ENCODE results near the gene RAB2B.

RAB2B gene

DNA sequence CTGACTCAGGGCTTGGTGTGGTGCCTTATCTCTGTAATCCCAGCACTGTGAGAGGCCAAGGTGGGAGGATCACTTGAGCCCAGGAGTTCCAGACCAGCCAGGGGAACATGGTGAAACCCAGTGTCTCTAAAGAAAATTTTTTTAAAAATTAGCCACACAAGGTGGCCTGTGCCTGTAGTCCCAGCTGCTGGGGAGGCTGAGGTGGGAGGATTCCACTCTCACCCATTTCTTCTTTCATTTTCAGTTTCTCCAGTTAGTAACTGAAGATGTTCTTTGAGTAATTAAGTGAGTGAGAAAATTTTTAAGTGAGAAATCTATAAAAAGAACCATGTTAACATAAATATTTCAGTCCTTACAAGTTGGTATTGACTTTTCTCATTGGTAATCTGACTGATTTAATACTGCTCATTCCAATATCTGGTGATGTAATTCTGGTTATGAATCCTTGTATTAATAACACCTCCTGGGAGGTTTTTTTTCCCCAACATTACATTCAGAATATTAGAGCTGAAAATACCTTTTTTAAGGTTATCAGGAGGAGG lies 28.3 kb upstream of the RAB2B start:
- Histone ChIP-seq H3K27me3 (ENCODE audit: insufficient read depth, low read length, poor library complexity) (no peaks in the 10 kb centered on the region), H3K27ac (ENCODE audit: low read length) (no peak overlapping the region), H3K9me3 (ENCODE audit: insufficient read depth, low read length, severe bottlenecking) (no peaks in the 10 kb centered on the region), H3K4me1 (ENCODE audit: insufficient read depth, low read length) (peaks cover 31% of the 10 kb centered on the region), H3K9ac (ENCODE audit: low read depth, low read length) (no peak overlapping the region), H3K4me2 (ENCODE audit: insufficient read depth, low read length) (no peak overlapping the region), H3K4me3 (ENCODE audit: low read depth in 1 of 2, low read length in 2 of 2) (no peak overlapping the region), H3K36me3 (ENCODE audit: insufficient read depth, low read length) (peaks cover 57% of the 10 kb centered on the region), H2AFZ (ENCODE audit: low read depth, low read length) (no peak overlapping the region), H3K79me2 (ENCODE audit: insufficient read depth, low read length) (peaks cover 64% of the 10 kb centered on the region), H4K20me1 (ENCODE audit: insufficient read depth, low read length) (no peaks in the 10 kb centered on the region)
- TF ChIP-seq EZH2 (IDR thresholded peaks at IDR 0.05; ENCODE audit: borderline replicate concordance, low read depth, low read length, severe bottlenecking): no peak
- TF ChIP-seq, protein P1, sequence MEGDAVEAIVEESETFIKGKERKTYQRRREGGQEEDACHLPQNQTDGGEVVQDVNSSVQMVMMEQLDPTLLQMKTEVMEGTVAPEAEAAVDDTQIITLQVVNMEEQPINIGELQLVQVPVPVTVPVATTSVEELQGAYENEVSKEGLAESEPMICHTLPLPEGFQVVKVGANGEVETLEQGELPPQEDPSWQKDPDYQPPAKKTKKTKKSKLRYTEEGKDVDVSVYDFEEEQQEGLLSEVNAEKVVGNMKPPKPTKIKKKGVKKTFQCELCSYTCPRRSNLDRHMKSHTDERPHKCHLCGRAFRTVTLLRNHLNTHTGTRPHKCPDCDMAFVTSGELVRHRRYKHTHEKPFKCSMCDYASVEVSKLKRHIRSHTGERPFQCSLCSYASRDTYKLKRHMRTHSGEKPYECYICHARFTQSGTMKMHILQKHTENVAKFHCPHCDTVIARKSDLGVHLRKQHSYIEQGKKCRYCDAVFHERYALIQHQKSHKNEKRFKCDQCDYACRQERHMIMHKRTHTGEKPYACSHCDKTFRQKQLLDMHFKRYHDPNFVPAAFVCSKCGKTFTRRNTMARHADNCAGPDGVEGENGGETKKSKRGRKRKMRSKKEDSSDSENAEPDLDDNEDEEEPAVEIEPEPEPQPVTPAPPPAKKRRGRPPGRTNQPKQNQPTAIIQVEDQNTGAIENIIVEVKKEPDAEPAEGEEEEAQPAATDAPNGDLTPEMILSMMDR (IDR thresholded peaks at IDR 0.05; ENCODE audit: borderline replicate concordance, extremely low read depth, low read length, poor library complexity, severe bottlenecking): no peak
- ATAC-seq (ENCODE audit: insufficient read depth, low read depth) (peak; percentile 67), DNase-seq (peak; percentile 26)

DNA sequence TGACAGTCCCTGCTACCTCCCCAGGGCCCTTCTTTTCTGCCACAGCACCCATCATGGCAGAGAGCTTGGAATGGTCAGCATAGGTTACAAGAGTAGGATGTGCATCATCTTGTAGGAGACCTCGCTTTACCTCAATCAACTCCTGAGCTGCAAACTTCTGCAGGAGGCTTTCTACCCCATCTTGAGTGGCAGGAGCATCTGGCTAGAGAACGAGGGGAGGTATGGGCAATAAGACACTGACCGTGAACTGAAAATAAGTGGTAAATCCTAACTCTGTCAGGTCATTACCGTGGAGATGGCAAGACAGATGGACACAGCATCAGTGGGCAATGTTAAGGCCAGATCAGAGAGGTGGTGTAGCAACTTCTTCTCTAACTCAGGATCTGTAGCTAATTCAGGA lies 26.6 kb upstream of the RAB2B start:
- Histone ChIP-seq H3K79me2 (ENCODE audit: insufficient read depth, low read length) (peaks cover 48% of the 10 kb centered on the region), H3K27ac (ENCODE audit: low read length) (no peak overlapping the region), H3K36me3 (ENCODE audit: insufficient read depth, low read length) (peaks cover 65% of the 10 kb centered on the region), H3K4me1 (ENCODE audit: insufficient read depth, low read length) (peaks cover 16% of the 10 kb centered on the region; the same call in 1 of the 2 replicates), H2AFZ (ENCODE audit: low read depth, low read length) (no peak overlapping the region), H3K9ac (ENCODE audit: low read depth, low read length) (no peak overlapping the region), H4K20me1 (ENCODE audit: insufficient read depth, low read length) (no peaks in the 10 kb centered on the region), H3K27me3 (ENCODE audit: insufficient read depth, low read length, poor library complexity) (no peaks in the 10 kb centered on the region), H3K4me2 (ENCODE audit: insufficient read depth, low read length) (no peak overlapping the region), H3K4me3 (ENCODE audit: low read depth in 1 of 2, low read length in 2 of 2) (no peak overlapping the region), H3K9me3 (ENCODE audit: insufficient read depth, low read length, severe bottlenecking) (no peaks in the 10 kb centered on the region)
- TF ChIP-seq EZH2 (IDR thresholded peaks at IDR 0.05; ENCODE audit: borderline replicate concordance, low read depth, low read length, severe bottlenecking): no peak
- TF ChIP-seq, protein P1 (IDR thresholded peaks at IDR 0.05; ENCODE audit: borderline replicate concordance, extremely low read depth, low read length, poor library complexity, severe bottlenecking): no peak
- ATAC-seq (ENCODE audit: insufficient read depth, low read depth): no peak
- DNase-seq: no peak

DNA sequence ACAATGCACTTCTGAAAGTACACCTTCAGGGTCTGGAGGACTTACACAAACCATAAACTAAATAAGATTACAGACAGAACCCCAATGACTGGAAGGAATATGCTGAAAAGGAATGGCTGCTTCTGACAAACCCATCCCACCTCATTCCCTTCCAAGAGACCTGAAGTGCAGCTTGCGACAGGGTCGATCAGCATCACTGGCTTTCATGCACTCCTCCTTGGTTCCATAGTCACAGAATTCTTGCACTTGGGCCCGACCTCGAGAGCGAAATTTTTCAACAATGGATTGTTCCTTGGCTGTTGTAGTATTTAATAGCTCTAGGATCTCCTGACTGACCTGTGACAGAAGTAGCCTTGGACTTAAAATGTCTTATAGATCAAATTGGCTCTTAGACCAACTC lies 24.8 kb upstream of the RAB2B start:
- no peaks in the 10 kb centered on the region for H3K27me3 ChIP-seq (ENCODE audit: insufficient read depth, low read length, poor library complexity)
- H3K9me3 ChIP-seq (ENCODE audit: insufficient read depth, low read length, severe bottlenecking): no peaks in the 10 kb centered on the region
- H3K4me3 ChIP-seq (ENCODE audit: low read depth in 1 of 2, low read length in 2 of 2): no peak overlapping the region
- TF ChIP-seq, protein P1 (IDR thresholded peaks at IDR 0.05; ENCODE audit: borderline replicate concordance, extremely low read depth, low read length, poor library complexity, severe bottlenecking): no peak
- no peak for TF ChIP-seq EZH2 (IDR thresholded peaks at IDR 0.05; ENCODE audit: borderline replicate concordance, low read depth, low read length, severe bottlenecking)
- no peak overlapping the region for H2AFZ ChIP-seq (ENCODE audit: low read depth, low read length)
- peaks cover 79% of the 10 kb centered on the region for H3K36me3 ChIP-seq (ENCODE audit: insufficient read depth, low read length)
- no peak overlapping the region for H3K9ac ChIP-seq (ENCODE audit: low read depth, low read length)
- ATAC-seq (ENCODE audit: insufficient read depth, low read depth): no peak
- H3K4me1 ChIP-seq (ENCODE audit: insufficient read depth, low read length): 0 out of 2 replicates have a peak, but pooled peaks cover 1% of the 10 kb centered on the region
- no peak overlapping the region for H3K27ac ChIP-seq (ENCODE audit: low read length)
- no peak for DNase-seq
- H3K79me2 ChIP-seq (ENCODE audit: insufficient read depth, low read length): peaks cover 31% of the 10 kb centered on the region
- H4K20me1 ChIP-seq (ENCODE audit: insufficient read depth, low read length): no peaks in the 10 kb centered on the region
- H3K4me2 ChIP-seq (ENCODE audit: insufficient read depth, low read length): no peak overlapping the region
